GM12878 (cell line): ENCODE results near the gene GIT1. TPM values are rescaled to one million over a fixed set of nuclear protein-coding genes. Genes with fewer than 3 reads are reported as not detected.
A peak's percentile ranks its signal among the peaks of the same experiment; 100 is the strongest.

ENCODE experiments used
- ATAC-seq: fragments of 200-7000 bp; cut with Tn5 transposase; 3 replicates; pipeline ENCODE4 v1.9.1; 2020; ENCODE audit warnings: mild to moderate bottlenecking, moderate library complexity
- BruUV-seq: library from RNA; stranded (reverse); fragments of 400-500 nt; replicated peaks from 2 replicates; lab custom pipeline; 2021; lab: Mats Ljungman, UMichigan
- CTCF ChIA-PET: fragments of 300-600 bp; sonication (Branson Sonifier 250); formaldehyde crosslinking; extraction: SDS; loops from one replicate; lab custom pipeline; 2021; ENCODE audit warnings: inconsistent platforms; lab: Yijun Ruan, JAX
- POLR2A ChIA-PET: fragments of 350-600 bp; formaldehyde crosslinking; extraction: SDS; loops from one replicate; lab custom pipeline; 2021; ENCODE audit warnings: inconsistent platforms; lab: Charles Lee
- RAD21 ChIA-PET: fragments of 300-600 bp; sonication (Branson Sonifier 250); formaldehyde crosslinking; loops from one replicate; lab custom pipeline; 2023; ENCODE audit warnings: antibody characterized with exemption; ENCODE audit not compliant: unreplicated experiment; lab: Charles Lee
- SMC1A ChIA-PET: fragments of 300-600 bp; sonication (Branson Sonifier 250); formaldehyde crosslinking; loops from one replicate; lab custom pipeline; 2023; ENCODE audit not compliant: unreplicated experiment, uncharacterized antibody; lab: Charles Lee
- DNase-seq: peaks from one replicate; pipeline ENCODE4 v3.0.0-alpha.2; 2011; ENCODE audit warnings: low read depth, low spot score
- FAIRE-seq: peaks from 3 replicates; lab custom pipeline; 2011; peaks lifted over from hg19 to GRCh38; lab: Jason Lieb, UNC
- H2AFZ ChIP-seq: 2 replicates; pipeline ENCODE4 v1.6.0; 2011; ENCODE audit warnings: low read depth, low read length, control low read depth; ENCODE audit not compliant: control insufficient read depth
- H3K27ac ChIP-seq: 2 replicates; pipeline ENCODE4 v1.5.1; 2011; ENCODE audit warnings: control low read depth; ENCODE audit not compliant: control insufficient read depth, insufficient read depth
- H3K27me3 ChIP-seq, 2 experiments: replicated peaks in 1 of 2; 2 replicates each; pipeline versions ENCODE4 v1.6.0 to v1.6.1; 2011; ENCODE audit warnings: low read length in 1 of 2; ENCODE audit not compliant: control insufficient read depth in 2 of 2, insufficient read depth in 2 of 2
- H3K36me3 ChIP-seq, 2 experiments: 2 replicates each; pipeline ENCODE4 v1.5.1; 2011; ENCODE audit warnings: low read length in 1 of 2; ENCODE audit not compliant: control insufficient read depth in 2 of 2, insufficient read depth in 2 of 2
- H3K4me1 ChIP-seq: 2 replicates; pipeline ENCODE4 v1.6.1; 2011; ENCODE audit warnings: mild to moderate bottlenecking, low read length, moderate library complexity, mixed read lengths; ENCODE audit not compliant: control insufficient read depth, insufficient read depth
- H3K4me2 ChIP-seq: 2 replicates; pipeline ENCODE4 v1.6.0; 2011; ENCODE audit warnings: control low read depth; ENCODE audit not compliant: control insufficient read depth, insufficient read depth
- H3K4me3 ChIP-seq: fragments of 200-600 bp; sonication (generic); 2 replicates; pipeline ENCODE4 v1.5.1; 2016
- H3K79me2 ChIP-seq: 2 replicates; pipeline ENCODE4 v1.6.0; 2011; ENCODE audit warnings: low read length; ENCODE audit not compliant: control insufficient read depth, insufficient read depth
- H3K9ac ChIP-seq: 2 replicates; pipeline ENCODE4 v1.8.0; 2011; ENCODE audit warnings: low read length, control low read depth, mixed read lengths; ENCODE audit not compliant: control insufficient read depth, insufficient read depth
- H3K9me3 ChIP-seq: replicated peaks from 3 replicates; pipeline ENCODE4 v1.5.1; 2011; ENCODE audit warnings: mild to moderate bottlenecking, low read length; ENCODE audit not compliant: control insufficient read depth, insufficient read depth
- H4K20me1 ChIP-seq: 2 replicates; pipeline ENCODE4 v1.6.0; 2011; ENCODE audit not compliant: control insufficient read depth, insufficient read depth
- ASH2L ChIP-seq: fragments of 300-600, 200-600 bp; sonication (generic); IDR thresholded peaks from 2 replicates; pipeline ENCODE4 v1.6.1; 2017; ENCODE audit warnings: low read depth, mild to moderate bottlenecking, borderline replicate concordance
- CHD4 ChIP-seq: fragments of 200-600 bp; sonication (generic); IDR thresholded peaks from 2 replicates; pipeline ENCODE4 v1.6.1; 2016; ENCODE audit warnings: mild to moderate bottlenecking
- FOS ChIP-seq: IDR thresholded peaks from 3 replicates; pipeline ENCODE4 v1.6.1; 2011; ENCODE audit warnings: borderline replicate concordance; ENCODE audit not compliant: insufficient read length; ENCODE audit errors: extremely low read depth
- HCFC1 ChIP-seq: fragments of 150-350 bp; IDR thresholded peaks from 2 replicates; pipeline ENCODE4 v1.6.1; 2014; ENCODE audit warnings: low read length
- JUND ChIP-seq: IDR thresholded peaks from 2 replicates; pipeline ENCODE4 v1.6.1; 2012; ENCODE audit warnings: low read depth, mild to moderate bottlenecking, low read length, improper control_type of control experiment, moderate library complexity
- MYB ChIP-seq: fragments of 150-350 bp; IDR thresholded peaks from 2 replicates; pipeline ENCODE4 v1.6.1; 2014; ENCODE audit warnings: mild to moderate bottlenecking, low read depth, low read length, borderline replicate concordance
- NR2C2 ChIP-seq: IDR thresholded peaks from 2 replicates; pipeline ENCODE4 v1.6.1; 2011; ENCODE audit warnings: borderline replicate concordance, low read depth; ENCODE audit not compliant: control insufficient read depth, insufficient read length
- RCOR1 ChIP-seq: conservative IDR thresholded peaks from 2 replicates; pipeline ENCODE4 v1.6.1; 2012; ENCODE audit warnings: low read depth, low read length, improper control_type of control experiment
- RELA ChIP-seq: fragments of 450-650 bp; IDR thresholded peaks from 2 replicates; pipeline ENCODE4 v1.8.0; 2014; ENCODE audit warnings: borderline replicate concordance; ENCODE audit not compliant: partially characterized antibody
- RFX5 ChIP-seq: IDR thresholded peaks from 2 replicates; pipeline ENCODE4 v1.6.1; 2011; ENCODE audit warnings: low read depth, low read length, improper control_type of control experiment
- SMAD1 ChIP-seq: fragments of 450-650 bp; IDR thresholded peaks from 2 replicates; pipeline ENCODE4 v1.6.1; 2018; ENCODE audit warnings: mild to moderate bottlenecking, low read depth; ENCODE audit not compliant: partially characterized antibody
- SMARCA5 ChIP-seq: fragments of 450-650 bp; IDR thresholded peaks from 2 replicates; pipeline ENCODE4 v1.6.1; 2017; ENCODE audit warnings: mild to moderate bottlenecking
- SUPT20H ChIP-seq: IDR thresholded peaks from 2 replicates; pipeline ENCODE4 v1.6.1; 2011; ENCODE audit warnings: low read depth, mild to moderate bottlenecking, low read length, moderate library complexity, borderline replicate concordance; ENCODE audit not compliant: control insufficient read depth
- WRNIP1 ChIP-seq: IDR thresholded peaks from 2 replicates; pipeline ENCODE4 v1.6.1; 2011; ENCODE audit warnings: low read depth, low read length, improper control_type of control experiment, borderline replicate concordance
- ZNF384 ChIP-seq: IDR thresholded peaks from 2 replicates; pipeline ENCODE4 v1.6.1; 2012; ENCODE audit warnings: low read depth, mild to moderate bottlenecking, low read length, improper control_type of control experiment, borderline replicate concordance
- WGBS: methylation state at CpG from one replicate; pipeline ENCODE4 v1.1.6; 2016; ENCODE audit warnings: low lambda C conversion rate; ENCODE audit not compliant: insufficient replicate concordance, insufficient coverage; ENCODE audit errors: missing lambda C conversion rate; 5-methylcytosine and 5-hydroxymethylcytosine counted together
- in situ Hi-C: fragments of 300-500 bp; cut with MboI; formaldehyde crosslinking; loops from 9 replicates; pipeline ENCODE4 v1.14.3; 2018; ENCODE audit warnings: mixed read lengths
- intact Hi-C: fragments of 100-400 bp; cut with micrococcal nuclease; formaldehyde crosslinking; loops from one replicate; pipeline ENCODE4 v1.14.2; 2022; ENCODE audit not compliant: unreplicated experiment
- polyA plus RNA-seq, 11 experiments: library from polyadenylated mRNA; depleted of rRNA in 4 of 11; unstranded in 6 of 11; stranded (reverse) in 5 of 11; fragments of >200 nt; fragmentation: Nextera tagmentation in 4 of 11; fragmentation: Illumina TruSeq in 1 of 11; extraction: Ambion mirVana in 4 of 11; extraction: Trizol in 1 of 11; gene quantifications; 1 replicate in 1 of 11; 2 replicates in 10 of 11; pipeline versions ENCODE4 v1.2.1 to v1.2.3, GENCODE V29; 2011 to 2016; ENCODE audit warnings: inconsistent platforms in 2 of 11, missing spikeins in 2 of 11, low read depth in 1 of 11
- total RNA-seq, 4 experiments: library from RNA; depleted of rRNA in 3 of 4; stranded (reverse); fragments of >200 nt in 3 of 4; fragmentation: Illumina TruSeq in 1 of 4; extraction: Trizol in 1 of 4; gene quantifications; 2 replicates each; pipeline versions ENCODE4 v1.2.1 to v1.2.3, GENCODE V29; 2013 to 2021
- TF ChIP-seq, protein P1 (sequence below): fragments of 450-650 bp; IDR thresholded peaks from 2 replicates; pipeline ENCODE4 v1.6.1; 2016; ENCODE audit warnings: mild to moderate bottlenecking

GIT1 gene
- total and polyA plus RNA-seq, 10 of the 15 experiments (the other 5 are each of a cell fraction or from before 2014, with no cell fraction given), result 0.24 to 45.3 (median 20.9) TPM

DNA sequence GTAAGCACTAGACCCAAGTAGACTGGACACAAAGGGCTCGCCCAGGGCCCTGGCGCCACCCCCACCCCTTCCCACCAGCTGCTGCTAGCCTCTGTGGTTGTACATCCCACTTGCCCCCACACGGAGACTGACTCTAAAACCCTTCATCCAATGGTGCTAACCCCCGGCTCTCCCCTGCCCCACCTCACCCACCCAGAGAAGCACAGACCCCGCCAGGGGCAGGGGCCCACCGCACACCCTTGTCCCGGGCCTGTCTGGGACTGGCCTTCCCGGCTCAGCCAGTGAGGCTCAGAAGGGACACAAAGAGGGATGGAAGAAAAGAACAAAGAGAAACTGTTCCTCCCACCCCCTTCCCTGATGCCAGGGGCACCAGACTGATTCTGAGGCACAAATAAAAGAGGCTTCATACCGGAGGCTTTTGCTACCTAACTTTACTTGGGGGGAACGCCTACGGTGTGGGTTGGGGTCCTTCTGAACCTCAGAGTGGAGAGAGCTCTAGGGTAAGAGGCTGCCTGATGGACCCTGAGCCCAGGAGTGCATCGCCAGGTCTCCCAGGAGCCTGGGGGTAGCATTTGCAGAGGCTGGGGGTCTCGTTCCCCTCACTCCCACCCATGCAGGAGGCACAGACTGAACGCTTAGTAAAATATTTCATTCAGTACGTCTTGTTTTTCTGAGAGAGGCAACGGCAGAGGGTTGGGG lies 25.1 kb upstream of the GIT1 start:
- no TSS peak for BruUV-seq
- peak overlapping the region; percentile 98 for H3K4me2 ChIP-seq
- intact Hi-C loops (loop anchor here (10.0 kb wide), 2 partner anchors 80 to 320 kb away; partner anchors contain the start of gene SSH2), in situ Hi-C loops (no loop called here)
- no peak for FAIRE-seq
- TF ChIP-seq ZNF384, result no peak
- TF ChIP-seq FOS, result no peak
- TF ChIP-seq HCFC1, result no peak
- no peak for TF ChIP-seq JUND
- TF ChIP-seq SMAD1, result no peak
- TF ChIP-seq MYB, result no peak
- TF ChIP-seq ASH2L, result no peak
- no peak for TF ChIP-seq CHD4
- TF ChIP-seq RCOR1, result no peak
- no peak for TF ChIP-seq SMARCA5
- no peak for TF ChIP-seq SUPT20H
- TF ChIP-seq RELA, result no peak
- no peak for TF ChIP-seq NR2C2
- TF ChIP-seq, protein P1, sequence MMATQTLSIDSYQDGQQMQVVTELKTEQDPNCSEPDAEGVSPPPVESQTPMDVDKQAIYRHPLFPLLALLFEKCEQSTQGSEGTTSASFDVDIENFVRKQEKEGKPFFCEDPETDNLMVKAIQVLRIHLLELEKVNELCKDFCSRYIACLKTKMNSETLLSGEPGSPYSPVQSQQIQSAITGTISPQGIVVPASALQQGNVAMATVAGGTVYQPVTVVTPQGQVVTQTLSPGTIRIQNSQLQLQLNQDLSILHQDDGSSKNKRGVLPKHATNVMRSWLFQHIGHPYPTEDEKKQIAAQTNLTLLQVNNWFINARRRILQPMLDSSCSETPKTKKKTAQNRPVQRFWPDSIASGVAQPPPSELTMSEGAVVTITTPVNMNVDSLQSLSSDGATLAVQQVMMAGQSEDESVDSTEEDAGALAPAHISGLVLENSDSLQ, result no peak
- no peak for TF ChIP-seq WRNIP1
- TF ChIP-seq RFX5, result no peak
- no peak overlapping the region; the same call in 1 of the 2 replicates for H2AFZ ChIP-seq
- no peak for DNase-seq
- ChIA-PET SMC1A (interaction anchor here (0.6 to 1.7 kb wide), 6 partner anchors 23 to 312 kb away, joined by 3 to 7 read pairs (median 3); no protein-coding TSS in a partner anchor), POLR2A (interaction anchor here (0.7 to 1.5 kb wide), 4 partner anchors 21 to 189 kb away, joined by 3 to 5 read pairs (median 4); partner anchors contain the start of gene ANKRD13B), CTCF (interaction anchor here (0.6 to 7.1 kb wide), 10 partner anchors 9 to 317 kb away, joined by 3 to 82 read pairs (median 7); partner anchors contain the start of gene ANKRD13B), RAD21 (interaction anchor here (0.9 to 3.9 kb wide), 6 partner anchors 23 to 316 kb away, joined by 3 to 25 read pairs (median 4); partner anchors contain the start of genes ANKRD13B and SSH2)
- no peak for ATAC-seq
- H3K9ac ChIP-seq, result no peak overlapping the region
- no peaks in the 10 kb centered on the region for H3K79me2 ChIP-seq
- H3K36me3 ChIP-seq, result no peaks in the 10 kb centered on the region
- H3K27me3 ChIP-seq, result peaks cover 4 to 6% of the 10 kb centered on the region in 2 experiments; a peak in 3 of 4 replicates
- no peak overlapping the region; the same call in 1 of the 2 replicates for H3K4me3 ChIP-seq
- no peaks in the 10 kb centered on the region; the same call in 1 of the 2 replicates for H4K20me1 ChIP-seq
- no peak overlapping the region for H3K27ac ChIP-seq
- H3K9me3 ChIP-seq, result no peaks in the 10 kb centered on the region; the same call in 2 of the 3 replicates
- H3K4me1 ChIP-seq, result peaks cover 38% of the 10 kb centered on the region
- 45% methylated on average over 16 of the region's 16 CpGs for WGBS
